GM19043 (cell line): ENCODE measurements around the gene XNDC1N.
A peak's percentile ranks its signal among the peaks of the same experiment; 100 is the strongest.

Experiments
- ATAC-seq: cut with Tn5 transposase; IDR thresholded peaks from one replicate; pipeline ENCODE4 v1.9.1; 2021; ENCODE audit warnings: low read depth; ENCODE audit not compliant: unreplicated experiment

The XNDC1N gene

DNA sequence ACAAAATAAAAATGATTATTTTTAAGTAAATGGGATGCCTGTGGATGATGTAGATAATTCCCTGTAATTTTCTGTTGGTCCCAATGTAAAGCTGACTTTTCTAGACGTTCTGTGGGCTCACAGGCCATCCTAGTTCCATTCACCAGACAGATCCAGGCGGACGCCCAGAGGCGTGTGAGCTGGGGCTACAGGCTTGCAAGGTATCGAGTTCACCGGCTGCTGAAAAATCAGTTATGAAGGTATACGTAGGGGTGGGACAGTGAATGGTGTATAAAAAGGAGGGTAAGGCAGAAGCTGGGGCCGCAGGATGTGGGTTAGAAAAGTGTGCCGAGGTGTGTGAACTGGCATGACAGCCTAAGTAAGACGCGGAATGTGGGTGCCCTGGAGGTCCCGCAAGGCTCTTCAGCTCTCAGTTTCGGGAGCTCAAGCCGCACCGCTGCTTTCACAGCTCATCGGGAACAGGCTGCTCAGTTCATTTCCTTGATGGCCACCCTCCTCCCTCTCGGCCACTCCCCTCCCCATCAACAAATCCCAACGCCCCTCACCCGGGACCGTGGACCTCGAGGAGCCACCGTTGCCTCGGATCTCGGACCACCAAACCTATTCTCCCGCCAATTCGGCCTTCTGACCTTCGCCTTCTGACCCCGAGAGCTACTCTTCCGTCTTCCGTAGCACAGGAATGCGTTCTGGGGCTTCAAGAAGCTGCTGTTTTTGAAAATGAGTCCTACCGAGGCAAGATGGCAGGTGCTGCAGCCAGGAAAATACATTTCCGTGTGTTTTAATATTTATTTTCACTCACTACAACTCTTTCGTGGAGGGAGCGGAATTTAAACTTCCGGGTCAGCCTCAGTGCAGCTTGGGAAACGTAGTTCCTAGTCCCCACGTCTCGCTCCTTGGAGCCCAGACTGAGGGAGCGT is at the start of gene XNDC1N:
Gene XNDC1N (minus strand): TSS at position 775 of the 917 bp plus-strand sequence. CDS start 5,241 bp downstream, outside the sequence.
- ATAC-seq, result peak; percentile 58

- no peak for ATAC-seq
Measured at GRCh38 chr11:71977743-71978418, 49.5 kb upstream of the XNDC1N start.

- no peak for ATAC-seq
Measured at GRCh38 chr11:71977090-71977489, 48.7 kb upstream of the XNDC1N start.

DNA sequence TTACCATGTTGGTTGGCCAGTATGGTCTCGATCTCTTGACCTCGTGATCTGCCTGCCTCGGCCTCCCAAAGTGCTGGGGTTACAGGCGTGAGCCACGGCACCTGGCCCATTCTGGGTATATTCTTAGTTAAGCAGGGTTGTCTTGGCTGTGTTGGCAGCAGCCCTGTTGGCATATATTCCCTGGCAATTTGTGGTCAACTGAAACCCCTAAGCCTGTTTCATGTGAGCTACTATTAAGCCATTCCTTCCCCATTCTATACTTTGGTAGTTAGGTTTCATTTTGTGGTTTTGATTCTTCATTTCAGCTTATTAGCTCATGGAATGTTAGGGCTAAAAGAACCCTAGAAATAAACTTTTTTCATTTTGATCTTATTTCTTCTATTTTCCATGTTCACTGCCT is 48.2 kb upstream of the XNDC1N start:
- no peak for ATAC-seq

GRCh38 chr11:71971680-71972079 is 43.3 kb upstream of the XNDC1N start:
- no peak for ATAC-seq

- ATAC-seq, result no peak
Measured at GRCh38 chr11:71964641-71965040, 36.2 kb upstream of the XNDC1N start.

DNA sequence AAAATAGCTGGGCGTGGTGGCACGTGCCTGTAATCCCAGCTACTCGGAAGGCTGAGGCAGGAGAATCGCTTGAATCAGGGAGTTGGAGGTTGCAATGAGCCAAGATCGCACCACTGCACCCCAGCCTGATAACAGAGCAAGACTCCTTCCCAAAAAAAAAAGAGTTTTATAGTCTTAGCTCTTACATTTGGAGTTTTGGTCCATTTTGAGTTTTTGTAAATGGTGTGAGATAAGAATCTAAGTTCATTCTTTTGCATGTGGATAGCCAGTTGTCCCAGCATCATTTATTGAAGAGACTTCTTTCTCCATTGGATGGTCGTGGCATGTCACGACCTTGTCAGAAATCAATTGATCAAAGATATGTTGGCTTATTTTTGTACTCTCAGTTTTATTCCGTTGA is 35.1 kb upstream of the XNDC1N start:
- no peak for ATAC-seq

DNA sequence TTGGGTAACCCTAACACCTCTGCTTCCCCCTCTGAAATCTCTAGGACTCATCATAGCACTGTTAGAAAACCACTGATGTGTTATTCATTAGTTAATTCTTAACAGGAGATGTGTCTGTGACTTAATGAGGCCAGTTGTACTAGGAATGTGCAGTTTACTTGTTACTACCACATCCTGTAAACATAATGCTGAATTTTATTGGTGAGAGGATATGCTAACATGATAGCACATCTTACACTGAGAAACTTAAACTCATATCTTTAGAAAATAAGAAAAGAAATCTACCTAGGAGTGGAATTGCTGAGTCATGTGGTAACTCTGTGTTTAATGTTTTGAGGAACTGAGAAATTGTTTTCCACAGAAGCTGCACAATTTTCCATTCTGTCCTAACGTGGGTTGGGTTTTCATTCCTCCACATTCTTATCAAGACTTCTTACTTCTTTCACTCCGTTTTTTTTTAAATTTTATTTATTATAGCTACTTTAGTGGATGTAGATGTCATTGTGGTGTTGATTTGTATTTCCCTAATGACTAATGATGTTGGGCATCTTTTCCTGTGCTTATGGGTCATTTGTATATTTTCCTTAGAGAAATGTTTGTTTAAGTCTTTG is 34.1 kb upstream of the XNDC1N start:
- peak; percentile 75 for ATAC-seq

DNA sequence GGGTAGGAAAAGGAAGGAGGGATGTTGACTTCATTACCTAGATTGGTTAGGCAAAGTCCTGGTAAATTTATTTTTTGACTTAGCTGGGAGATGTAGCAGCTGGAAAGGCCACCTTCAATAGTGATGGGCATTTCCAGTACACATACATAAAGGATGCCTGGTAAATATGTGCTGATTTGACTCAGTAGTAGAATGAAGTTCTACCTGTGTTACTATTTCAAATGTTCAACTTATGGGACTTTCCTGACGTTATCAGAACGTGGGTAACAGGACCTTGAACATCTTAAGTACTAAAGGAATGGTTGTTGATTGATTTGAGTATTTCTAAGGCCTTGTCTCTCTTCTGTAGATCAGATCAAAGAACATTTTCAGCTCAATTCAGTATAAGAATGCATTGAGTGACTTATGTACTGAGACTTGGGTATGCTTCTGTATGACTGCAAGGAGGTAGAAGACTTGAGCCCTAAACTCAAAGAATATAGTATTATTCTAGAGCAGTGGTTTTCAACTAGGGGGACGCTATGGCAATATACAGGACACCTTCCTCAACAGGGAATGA is 27.6 kb upstream of the XNDC1N start:
- ATAC-seq, result no peak

GRCh38 chr11:71951741-71952310 is 23.4 kb upstream of the XNDC1N start:
- ATAC-seq, result no peak

DNA sequence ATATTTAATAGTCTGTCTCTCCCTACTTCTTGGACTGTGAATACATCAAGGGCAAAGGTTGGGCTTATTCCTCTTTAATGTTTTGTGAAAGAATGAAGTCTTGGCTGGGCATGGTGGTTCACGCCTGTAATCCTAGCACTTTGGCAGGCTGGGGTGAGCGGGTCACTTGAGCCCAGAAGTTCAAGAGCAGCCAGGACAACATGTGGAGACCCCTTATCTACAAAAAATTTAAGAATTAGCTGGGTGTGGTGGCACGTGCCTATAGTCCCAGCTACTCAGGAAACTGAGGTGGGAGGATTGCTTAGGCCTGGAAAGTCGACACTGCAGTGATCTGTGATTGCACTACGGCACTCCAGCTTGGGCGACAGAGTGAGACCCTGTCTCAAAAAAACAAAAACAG is 20.6 kb upstream of the XNDC1N start:
- no peak for ATAC-seq

- ATAC-seq, result no peak
Measured at GRCh38 chr11:71948314-71949027, 20.1 kb upstream of the XNDC1N start.

DNA sequence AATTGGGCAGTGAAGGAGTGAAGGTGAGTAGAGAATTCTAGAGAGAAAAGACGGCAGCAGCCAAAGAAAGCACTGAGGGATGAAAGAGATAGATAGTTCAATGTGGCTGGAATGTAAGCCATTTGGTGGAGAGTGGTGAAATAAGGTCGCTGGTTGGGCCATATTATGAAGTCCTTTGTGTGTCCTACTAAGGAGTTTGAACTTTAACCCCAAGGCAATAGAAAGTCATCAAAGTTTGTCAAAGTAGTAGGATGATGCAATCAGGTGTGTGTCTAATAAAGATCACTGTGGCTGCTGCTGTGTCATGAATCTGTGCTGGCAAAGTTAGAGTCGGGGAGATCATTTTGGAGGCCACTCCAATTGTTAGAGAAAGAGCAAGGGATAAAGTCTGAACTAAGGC is 19.1 kb upstream of the XNDC1N start:
- no peak for ATAC-seq

GRCh38 chr11:71946144-71946571 is 17.8 kb upstream of the XNDC1N start:
- ATAC-seq, result no peak

GRCh38 chr11:71940561-71941219 is 12.3 kb upstream of the XNDC1N start:
- no peak for ATAC-seq

DNA sequence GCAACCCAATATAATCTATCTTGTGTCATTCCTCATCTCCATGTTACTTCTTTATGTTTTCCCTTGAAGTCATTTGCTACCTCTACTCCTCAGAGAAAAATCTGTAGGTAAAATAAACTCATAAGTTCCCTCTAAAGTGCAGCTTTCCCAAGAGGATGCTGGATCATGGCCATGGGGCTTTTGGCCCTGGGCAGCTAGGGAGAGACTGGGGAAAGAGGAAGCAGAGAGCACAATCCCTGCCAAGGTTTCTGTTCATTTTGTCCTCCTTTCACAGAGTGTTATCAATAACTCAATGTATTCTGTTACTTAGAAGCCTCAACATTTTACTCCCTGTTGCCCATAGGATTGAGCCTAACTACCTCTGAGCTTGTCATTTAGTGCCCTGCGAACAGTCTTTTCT is 9.4 kb upstream of the XNDC1N start:
- no peak for ATAC-seq

DNA sequence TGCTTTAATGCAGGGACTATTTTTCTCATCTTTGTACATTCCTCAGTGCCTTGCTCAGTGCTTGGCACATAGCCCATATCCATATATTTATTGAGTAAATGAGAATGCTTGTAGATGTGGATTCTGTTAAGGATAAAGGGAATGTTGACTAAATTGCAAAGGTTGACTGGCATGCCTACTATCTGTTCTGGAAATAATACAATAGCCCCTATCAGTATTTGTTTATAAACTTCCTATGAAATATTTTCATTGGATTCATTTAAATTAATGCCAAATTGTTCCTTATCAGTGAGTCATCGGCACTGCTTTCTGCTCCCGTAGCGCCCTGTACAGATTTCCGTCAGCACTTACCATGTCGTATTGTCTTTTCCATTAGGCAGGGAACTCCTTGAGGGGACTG is 8.4 kb upstream of the XNDC1N start:
- no peak for ATAC-seq

GRCh38 chr11:71935338-71935925 is 7.0 kb upstream of the XNDC1N start:
- no peak for ATAC-seq

DNA sequence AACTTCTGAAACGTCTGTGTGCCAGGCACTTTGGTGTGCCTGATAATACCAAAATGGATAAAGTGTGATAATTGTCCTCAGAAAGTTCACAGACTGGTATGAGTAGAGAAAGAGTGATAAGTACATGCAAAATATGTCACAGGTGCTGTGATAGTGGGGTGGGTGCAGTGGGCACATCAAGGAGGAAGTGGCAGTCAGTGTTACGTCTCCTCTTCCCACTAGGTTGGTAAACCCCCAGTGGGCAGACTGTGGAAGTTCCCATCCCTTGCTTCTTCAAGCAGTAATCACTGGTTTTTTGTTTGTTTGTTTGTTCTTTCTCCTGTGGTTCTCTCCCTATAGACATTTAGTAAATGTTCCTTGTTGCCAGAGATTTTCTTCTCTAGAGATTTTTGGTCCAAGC is 5.8 kb upstream of the XNDC1N start:
- no peak for ATAC-seq
